Activated CD4-positive, alpha-beta T cell treated with anti-CD3 and anti-CD28 coated beads for 48 hours (primary cell): ENCODE data around the gene SPATA13.
"Not testable (repeated sequence)": the region's sequence is repeated elsewhere in the genome, so short reads cannot be mapped to it uniquely, and the experiment has no call there.

Experiments used
- DNase-seq: peaks from one replicate; pipeline ENCODE4 v3.0.0-alpha.2; 2020

Gene SPATA13

GRCh38 chr13:24286624-24287023 lies 126.1 kb downstream of the SPATA13 start:
- no peak for DNase-seq

- DNase-seq: no peak
These were observed 127.3 kb downstream of the SPATA13 start for GRCh38 chr13:24287748-24288287.

- DNase-seq: no peak
These were observed 128.3 kb downstream of the SPATA13 start for GRCh38 chr13:24288870-24289269.

GRCh38 chr13:24290280-24290932 lies 129.9 kb downstream of the SPATA13 start:
- DNase-seq: no peak

- DNase-seq: no peak
These were observed 132.0 kb downstream of the SPATA13 start for GRCh38 chr13:24292481-24292880.

GRCh38 chr13:24293746-24294145 lies 133.2 kb downstream of the SPATA13 start:
- DNase-seq: no peak

- DNase-seq: no peak
These were observed 139.1 kb downstream of the SPATA13 start for GRCh38 chr13:24299488-24300114.

- DNase-seq: no peak
These were observed 140.9 kb downstream of the SPATA13 start for GRCh38 chr13:24301434-24301833.

- no peak for DNase-seq
These were observed 141.4 kb downstream of the SPATA13 start for GRCh38 chr13:24301911-24302310.

GRCh38 chr13:24304620-24305019 lies 144.1 kb downstream of the SPATA13 start:
- no peak for DNase-seq

- DNase-seq: no peak
These were observed 146.1 kb downstream of the SPATA13 start for GRCh38 chr13:24306632-24307031.

- DNase-seq: no peak
These were observed 146.9 kb downstream of the SPATA13 start for GRCh38 chr13:24307211-24308067.

GRCh38 chr13:24308068-24308445 lies 147.5 kb downstream of the SPATA13 start:
- no peak for DNase-seq

- no peak for DNase-seq
These were observed 148.0 kb downstream of the SPATA13 start for GRCh38 chr13:24308488-24309020.

- not testable (repeated sequence) for DNase-seq
These were observed 148.8 kb downstream of the SPATA13 start, which contains the start of gene C1QTNF9 for GRCh38 chr13:24309300-24309699. C1QTNF9 (plus strand) TSS chr13:24309580; CDS start chr13:24316004, 6,424 bp downstream.

GRCh38 chr13:24313439-24313838 lies 152.9 kb downstream of the SPATA13 start:
- DNase-seq: no peak

GRCh38 chr13:24317835-24318234 lies 157.3 kb downstream of the SPATA13 start:
- not testable (repeated sequence) for DNase-seq

GRCh38 chr13:24318878-24319277 lies 158.4 kb downstream of the SPATA13 start:
- not testable (repeated sequence) for DNase-seq

GRCh38 chr13:24319641-24320040 lies 159.1 kb downstream of the SPATA13 start:
- DNase-seq: not testable (repeated sequence)

GRCh38 chr13:24321416-24321815 lies 160.9 kb downstream of the SPATA13 start:
- DNase-seq: not testable (repeated sequence)

- not testable (repeated sequence) for DNase-seq
These were observed 161.9 kb downstream of the SPATA13 start for GRCh38 chr13:24322470-24322869.

GRCh38 chr13:24323036-24323738 lies 162.7 kb downstream of the SPATA13 start:
- no peak for DNase-seq

- no peak for DNase-seq
These were observed 163.2 kb downstream of the SPATA13 start for GRCh38 chr13:24323739-24324075.
